ENCODE measurements around the gene EGR1.
"Not testable (repeated sequence)": the region's sequence is repeated elsewhere in the genome, so short reads cannot be mapped to it uniquely, and the experiment has no call there.

The EGR1 gene

GRCh38 chr5:138506370-138507306, 41.4 kb downstream of the EGR1 start:
- DNase-seq (ENCODE audit: low read depth in 2 of 3, low spot score in 1 of 3): no peak

- not testable (repeated sequence) for DNase-seq (ENCODE audit: low read depth in 2 of 3, low spot score in 1 of 3)
Observed at GRCh38 chr5:138507485-138507884, 42.2 kb downstream of the EGR1 start.

DNA sequence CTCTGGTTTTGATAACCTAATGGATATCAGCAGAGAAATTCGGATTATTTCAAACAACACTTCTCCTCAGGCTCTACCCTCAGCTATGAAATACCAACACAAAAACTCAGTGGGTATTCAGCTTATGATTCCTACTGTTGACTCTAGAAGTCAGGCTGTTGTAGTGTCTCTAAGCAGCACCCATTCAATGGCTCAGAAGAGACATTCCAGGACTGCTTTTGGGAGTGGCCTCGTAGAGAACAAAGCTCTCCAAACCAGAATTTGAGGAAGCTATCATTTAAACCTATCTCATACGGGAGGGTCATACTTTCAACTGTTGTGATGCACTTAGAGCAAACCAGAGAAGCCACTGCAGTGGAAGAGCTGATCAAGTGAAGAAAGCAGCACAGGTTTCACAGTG, 43.7 kb downstream of the EGR1 start:
- no peak for DNase-seq (ENCODE audit: low read depth in 2 of 3, low spot score in 1 of 3)

GRCh38 chr5:138514021-138514420, 48.7 kb downstream of the EGR1 start:
- no peak for DNase-seq (ENCODE audit: low read depth in 2 of 3, low spot score in 1 of 3)

DNA sequence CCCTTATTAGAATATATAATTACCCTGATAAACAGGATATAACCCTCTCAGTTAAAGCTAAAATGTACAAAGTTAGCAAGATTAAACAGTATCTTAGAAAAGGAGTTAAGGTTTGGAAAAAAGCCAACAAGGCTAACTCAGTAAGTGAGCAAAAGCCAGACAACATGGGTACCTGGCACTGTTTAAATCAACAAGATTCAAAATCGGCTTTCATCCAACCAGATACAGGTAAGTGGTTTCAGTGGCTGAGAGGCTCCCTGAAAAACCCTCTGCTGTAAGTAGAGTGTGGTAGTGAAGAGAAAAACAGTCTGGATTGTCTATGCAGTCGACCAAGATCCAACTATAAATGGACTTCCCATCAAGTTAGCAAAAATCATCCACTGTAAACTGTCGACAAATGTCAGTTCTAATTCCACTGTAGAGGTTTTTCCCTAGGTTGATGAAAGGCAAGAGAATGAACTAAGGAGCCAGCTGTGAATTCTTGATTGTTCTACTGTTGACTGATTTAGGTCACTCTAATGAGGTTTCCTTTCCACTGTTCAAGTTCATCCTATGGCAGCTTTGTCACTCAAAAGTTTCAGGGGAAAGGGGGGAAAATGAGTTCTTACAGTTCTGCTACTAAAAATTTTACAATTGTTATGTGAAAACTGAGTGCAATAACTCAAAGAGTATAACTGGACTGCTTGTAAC, 50.4 kb downstream of the EGR1 start:
- DNase-seq (ENCODE audit: low read depth in 2 of 3, low spot score in 1 of 3): no peak

- DNase-seq (ENCODE audit: low read depth in 2 of 3, low spot score in 1 of 3): no peak
Observed at GRCh38 chr5:138517437-138517836, 52.2 kb downstream of the EGR1 start.
